ENCODE data around the gene SEC24A. TPM values are rescaled to one million over a fixed set of nuclear protein-coding genes. Genes with fewer than 3 reads are reported as not detected.
"Not testable (repeated sequence)": the region's sequence is repeated elsewhere in the genome, so short reads cannot be mapped to it uniquely, and the experiment has no call there.

Gene SEC24A
- 30.4 and 31.4 TPM in 2 replicates for total RNA-seq (2021)
- long read RNA-seq, full-length matches to known transcripts = 10 of 29 reads
- long read RNA-seq, partial matches to known transcripts = 10 of 29 reads
- long read RNA-seq, other reads (novel, unspliced or antisense) = 9 of 29 reads

DNA sequence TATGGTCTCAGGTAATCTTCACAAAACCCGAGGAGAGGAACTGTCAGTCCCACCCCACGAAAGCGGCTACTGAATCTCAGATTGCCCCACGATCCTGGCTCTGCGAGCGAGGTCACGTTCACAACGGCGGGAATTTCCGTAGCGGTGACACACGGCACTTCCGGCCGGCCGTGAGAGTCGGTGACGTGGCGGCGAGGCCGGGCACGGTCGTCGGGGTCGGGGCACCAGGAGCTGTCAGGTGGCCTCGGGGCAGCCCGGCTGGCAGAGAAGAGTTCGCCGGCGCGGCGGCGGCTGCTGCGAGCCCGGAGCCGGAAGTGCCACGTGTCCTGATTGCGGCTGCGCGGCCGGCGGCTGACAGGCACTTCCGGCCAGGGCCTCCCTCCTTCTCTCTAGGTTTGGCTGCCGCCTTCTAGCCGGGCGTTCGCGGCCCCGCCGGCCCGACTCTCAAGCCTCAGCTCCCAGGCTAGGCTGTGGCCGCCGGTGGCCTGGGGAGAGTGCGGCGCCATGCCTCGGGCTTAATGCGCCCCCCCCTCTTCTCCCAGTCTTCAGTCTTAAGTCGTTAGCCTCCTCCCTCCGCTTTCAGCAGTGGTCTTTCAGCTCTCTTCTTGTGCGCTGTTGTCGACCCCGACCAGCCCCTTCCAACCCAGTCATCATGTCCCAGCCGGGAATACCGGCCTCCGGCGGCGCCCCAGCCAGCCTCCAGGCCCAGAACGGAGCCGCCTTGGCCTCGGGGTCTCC, at the start of gene SEC24A:
SEC24A (plus strand) TSS at position 361 of the 738 bp plus-strand sequence; CDS start at position 653, 292 bp downstream.
- no peak within 1 kb of the TSS for H2BK120ac ChIP-seq (ENCODE audit: low read depth, low read length, poor library complexity, severe bottlenecking)
- peak within 1 kb of the TSS; percentile 7 for H2BK5ac ChIP-seq (ENCODE audit: insufficient read length, low read length)
- H3K79me2 ChIP-seq (ENCODE audit: insufficient read depth, low read length) = peaks cover 13% of the 10 kb centered on the region; the same call in 1 of the 2 replicates
- peak within 1 kb of the TSS; percentile 99 for H3K4me2 ChIP-seq (ENCODE audit: insufficient read depth, insufficient read length, low read length)
- H3K4ac ChIP-seq (ENCODE audit: low read depth, low read length) = no peak within 1 kb of the TSS; the same call in 1 of the 2 replicates
- H3K27me3 ChIP-seq (ENCODE audit: insufficient read depth, low read length) = no peaks in the 10 kb centered on the region
- peak within 1 kb of the TSS; percentile 77 for H3K14ac ChIP-seq (ENCODE audit: insufficient read depth, low read length)
- H4K20me1 ChIP-seq (ENCODE audit: control insufficient read depth, insufficient read depth, insufficient read length) = no peaks in the 10 kb centered on the region
- no peak within 1 kb of the TSS for H2BK20ac ChIP-seq (ENCODE audit: low read depth, low read length, poor library complexity, severe bottlenecking)
- H3K9ac ChIP-seq (ENCODE audit: extremely low read depth, insufficient read length, low read length) = peak within 1 kb of the TSS; percentile 93
- no peak within 1 kb of the TSS for H4K91ac ChIP-seq (ENCODE audit: insufficient read length, low read depth, low read length)
- Mint-ChIP-seq H3K27ac (peak within 1 kb of the TSS; percentile 98 to 99 (median 98)), H3K4me1 (peaks cover 15 to 16% of the 10 kb centered on the region in 2 experiments), H3K4me3 (peak within 1 kb of the TSS; percentile 92 to 94), H3K27me3 (ENCODE audit: low read depth) (no peaks in the 10 kb centered on the region), H3K36me3 (ENCODE audit: insufficient read depth in 1 of 3, low read depth in 3 of 3) (peaks cover 0 to 8% (median 3%) of the 10 kb centered on the region in 3 experiments; a peak in 3 of 7 replicates), H3K9me3 (no peaks in the 10 kb centered on the region)
- no peaks in the 10 kb centered on the region for H3K9me3 ChIP-seq (ENCODE audit: control insufficient read depth, low read depth, low read length)
- H2BK12ac ChIP-seq (ENCODE audit: insufficient read length, low read depth, low read length) = no peak within 1 kb of the TSS
- no peak within 1 kb of the TSS for H2AFZ ChIP-seq (ENCODE audit: low read length)
- H3K4me1 ChIP-seq (ENCODE audit: insufficient read depth, low read length) = no peaks in the 10 kb centered on the region
- no peak within 1 kb of the TSS for H3K23ac ChIP-seq (ENCODE audit: insufficient read length, low read depth, low read length)
- H3K56ac ChIP-seq (ENCODE audit: insufficient read length, low read depth, low read length) = no peak within 1 kb of the TSS
- peak within 1 kb of the TSS; percentile 69 for H3K18ac ChIP-seq (ENCODE audit: insufficient read length, low read depth, low read length)
- WGBS (ENCODE audit: extremely low coverage, insufficient read length, low lambda C conversion rate) = no CpG with 5 or more reads among the region's 69 CpGs
- peaks cover 6% of the 10 kb centered on the region for H3K79me1 ChIP-seq (ENCODE audit: insufficient read depth, low read depth, low read length, poor library complexity, severe bottlenecking)
- H3K27ac ChIP-seq (ENCODE audit: insufficient read length, low read depth, low read length) = peak within 1 kb of the TSS; percentile 86
- TF ChIP-seq, protein P1, sequence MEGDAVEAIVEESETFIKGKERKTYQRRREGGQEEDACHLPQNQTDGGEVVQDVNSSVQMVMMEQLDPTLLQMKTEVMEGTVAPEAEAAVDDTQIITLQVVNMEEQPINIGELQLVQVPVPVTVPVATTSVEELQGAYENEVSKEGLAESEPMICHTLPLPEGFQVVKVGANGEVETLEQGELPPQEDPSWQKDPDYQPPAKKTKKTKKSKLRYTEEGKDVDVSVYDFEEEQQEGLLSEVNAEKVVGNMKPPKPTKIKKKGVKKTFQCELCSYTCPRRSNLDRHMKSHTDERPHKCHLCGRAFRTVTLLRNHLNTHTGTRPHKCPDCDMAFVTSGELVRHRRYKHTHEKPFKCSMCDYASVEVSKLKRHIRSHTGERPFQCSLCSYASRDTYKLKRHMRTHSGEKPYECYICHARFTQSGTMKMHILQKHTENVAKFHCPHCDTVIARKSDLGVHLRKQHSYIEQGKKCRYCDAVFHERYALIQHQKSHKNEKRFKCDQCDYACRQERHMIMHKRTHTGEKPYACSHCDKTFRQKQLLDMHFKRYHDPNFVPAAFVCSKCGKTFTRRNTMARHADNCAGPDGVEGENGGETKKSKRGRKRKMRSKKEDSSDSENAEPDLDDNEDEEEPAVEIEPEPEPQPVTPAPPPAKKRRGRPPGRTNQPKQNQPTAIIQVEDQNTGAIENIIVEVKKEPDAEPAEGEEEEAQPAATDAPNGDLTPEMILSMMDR (conservative IDR thresholded peaks at IDR 0.05) = no peak
- H4K5ac ChIP-seq (ENCODE audit: insufficient read length, low read depth, low read length) = no peak within 1 kb of the TSS
- peaks cover 11% of the 10 kb centered on the region for H3K23me2 ChIP-seq (ENCODE audit: insufficient read length, low read depth, low read length, poor library complexity, severe bottlenecking)
- no peak within 1 kb of the TSS for H2AK5ac ChIP-seq (ENCODE audit: insufficient read length, low read length)
- no peak within 1 kb of the TSS for H2BK15ac ChIP-seq (ENCODE audit: low read depth, low read length)
- H4K8ac ChIP-seq (replicated peaks; ENCODE audit: insufficient read length, low read depth, low read length) = no peak within 1 kb of the TSS
- H3T11ph ChIP-seq (ENCODE audit: low read length) = no peak within 1 kb of the TSS
- peak; percentile 95 for DNase-seq

DNA sequence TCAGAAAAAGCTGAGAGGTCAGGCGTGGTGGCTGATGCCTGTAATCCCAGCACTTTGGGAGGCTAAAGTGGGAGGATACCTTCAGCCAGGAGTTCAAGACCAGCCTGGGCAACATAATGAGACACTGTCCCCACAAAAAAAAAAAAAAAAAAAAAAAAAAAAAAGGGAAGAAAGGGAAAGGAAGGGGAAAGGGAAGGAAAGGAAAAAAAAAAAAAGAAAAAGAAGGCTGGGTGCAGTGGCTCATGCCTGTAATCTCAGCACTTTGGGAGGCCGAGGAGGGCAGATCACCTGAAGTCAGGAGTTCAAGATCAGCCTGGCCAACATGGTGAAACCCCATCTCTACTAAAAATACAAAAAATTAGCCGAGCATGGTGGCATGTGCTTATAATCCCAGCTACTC, 48.8 kb upstream of the SEC24A start:
- H3K4me1 ChIP-seq (ENCODE audit: insufficient read depth, low read length); H3K18ac ChIP-seq (ENCODE audit: insufficient read length, low read depth, low read length); H4K91ac ChIP-seq (ENCODE audit: insufficient read length, low read depth, low read length); H3K14ac ChIP-seq (ENCODE audit: insufficient read depth, low read length); H2AK5ac ChIP-seq (ENCODE audit: insufficient read length, low read length); H2BK5ac ChIP-seq (ENCODE audit: insufficient read length, low read length); H3K27ac ChIP-seq (ENCODE audit: insufficient read length, low read depth, low read length); H3K9me3 Mint-ChIP-seq; H3K4me2 ChIP-seq (ENCODE audit: insufficient read depth, insufficient read length, low read length); H3K4me3 Mint-ChIP-seq; H2BK120ac ChIP-seq (ENCODE audit: low read depth, low read length, poor library complexity, severe bottlenecking); H3K4ac ChIP-seq (ENCODE audit: low read depth, low read length); H3K23ac ChIP-seq (ENCODE audit: insufficient read length, low read depth, low read length); H4K20me1 ChIP-seq (ENCODE audit: control insufficient read depth, insufficient read depth, insufficient read length); H3K56ac ChIP-seq (ENCODE audit: insufficient read length, low read depth, low read length); H3K27ac Mint-ChIP-seq; H2BK20ac ChIP-seq (ENCODE audit: low read depth, low read length, poor library complexity, severe bottlenecking); H2BK15ac ChIP-seq (ENCODE audit: low read depth, low read length); H3K27me3 ChIP-seq (ENCODE audit: insufficient read depth, low read length); H4K8ac ChIP-seq (replicated peaks; ENCODE audit: insufficient read length, low read depth, low read length); H3K9ac ChIP-seq (ENCODE audit: extremely low read depth, insufficient read length, low read length); H3K23me2 ChIP-seq (ENCODE audit: insufficient read length, low read depth, low read length, poor library complexity, severe bottlenecking); H3T11ph ChIP-seq (ENCODE audit: low read length); DNase-seq; H3K9me3 ChIP-seq (ENCODE audit: control insufficient read depth, low read depth, low read length); H3K79me2 ChIP-seq (ENCODE audit: insufficient read depth, low read length); H2BK12ac ChIP-seq (ENCODE audit: insufficient read length, low read depth, low read length); H2AFZ ChIP-seq (ENCODE audit: low read length); H3K79me1 ChIP-seq (ENCODE audit: insufficient read depth, low read depth, low read length, poor library complexity, severe bottlenecking); H4K5ac ChIP-seq (ENCODE audit: insufficient read length, low read depth, low read length); H3K27me3 Mint-ChIP-seq (ENCODE audit: low read depth): not testable (repeated sequence)
- Mint-ChIP-seq H3K4me1 (peaks cover 12 to 13% of the 10 kb centered on the region in 2 experiments), H3K36me3 (ENCODE audit: insufficient read depth in 1 of 3, low read depth in 3 of 3) (peaks cover 0 to 12% (median 2%) of the 10 kb centered on the region in 3 experiments; a peak in 4 of 7 replicates)
- no CpG with 5 or more reads among the region's 3 CpGs for WGBS (ENCODE audit: extremely low coverage, insufficient read length, low lambda C conversion rate)
